ENCODE measurements around the gene GGCX. TPM values are rescaled to one million over a fixed set of nuclear protein-coding genes. Genes with fewer than 3 reads are reported as not detected.

GGCX gene
- total RNA-seq, 1 donor = 43.3 TPM

DNA sequence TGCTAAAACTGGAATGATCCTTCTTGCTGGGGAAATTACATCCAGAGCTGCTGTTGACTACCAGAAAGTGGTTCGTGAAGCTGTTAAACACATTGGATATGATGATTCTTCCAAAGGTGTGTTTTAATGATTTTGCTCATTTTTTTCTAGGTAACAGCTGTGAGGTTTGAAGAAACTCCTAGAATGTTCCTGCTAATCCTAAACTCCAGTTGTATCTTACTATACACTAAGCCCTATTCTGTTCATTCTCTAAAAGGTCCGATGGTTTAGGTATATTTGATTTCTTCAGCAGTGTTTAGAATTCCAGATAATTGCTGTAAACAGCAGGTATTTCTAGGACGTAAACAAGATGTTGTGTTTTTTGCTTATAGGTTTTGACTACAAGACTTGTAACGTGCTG, 20.0 kb downstream of the GGCX start:
- no peak for DNase-seq (ENCODE audit: low read depth)
- TF ChIP-seq CTCF (IDR thresholded peaks at IDR 0.05; ENCODE audit: insufficient read depth, low read length) = no peak
- peak overlapping the region; percentile 97 for H3K4me3 ChIP-seq (ENCODE audit: low read depth, low read length)

- DNase-seq (ENCODE audit: low read depth) = peak; percentile 50
- no peak for TF ChIP-seq CTCF (IDR thresholded peaks at IDR 0.05; ENCODE audit: insufficient read depth, low read length)
- peak overlapping the region; percentile 97 for H3K4me3 ChIP-seq (ENCODE audit: low read depth, low read length)
Measured at GRCh38 chr2:85540133-85540648, 21.1 kb downstream of the GGCX start.

DNA sequence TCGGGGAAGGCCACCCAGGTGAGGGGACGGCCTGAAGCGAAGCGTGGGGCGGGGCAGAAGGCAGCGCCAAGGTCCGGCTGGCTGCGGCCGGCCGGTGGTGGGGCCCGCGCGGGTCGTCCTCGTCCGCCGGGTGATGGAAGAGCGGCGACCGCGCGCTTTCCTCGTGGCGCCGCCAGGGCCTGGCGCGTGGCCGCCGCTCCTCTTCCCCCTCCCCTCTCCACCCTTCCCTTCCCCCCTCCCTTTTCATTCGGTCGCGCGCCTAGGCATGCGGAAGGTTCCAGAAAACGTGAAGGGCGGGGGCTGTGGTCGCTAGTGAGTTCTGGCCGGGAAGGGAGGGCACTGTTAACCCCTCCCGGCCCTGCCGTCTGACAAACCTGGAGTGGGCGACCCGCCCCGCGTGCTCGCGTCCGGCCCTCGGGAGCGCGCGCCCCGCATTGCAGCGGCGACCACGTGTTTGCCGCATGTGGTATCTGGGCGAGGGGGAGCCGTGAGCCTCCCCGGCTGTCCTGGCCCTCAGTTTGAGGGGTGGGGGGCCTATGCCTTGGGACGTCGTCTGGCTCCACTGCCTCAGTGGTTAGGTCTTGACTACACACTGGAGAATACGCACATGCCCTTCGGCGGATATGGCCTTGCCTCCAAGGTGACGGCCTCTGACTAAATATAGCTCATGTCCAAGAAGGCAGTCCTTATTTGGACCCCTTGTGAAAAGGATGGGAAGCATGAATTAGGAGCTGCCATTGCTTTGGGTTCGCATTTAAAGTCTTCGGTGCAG, 21.7 kb downstream of the GGCX start:
- peak overlapping the region; percentile 97 for H3K4me3 ChIP-seq (ENCODE audit: low read depth, low read length)
- peak; percentile 67 for DNase-seq (ENCODE audit: low read depth)
- TF ChIP-seq CTCF (IDR thresholded peaks at IDR 0.05; ENCODE audit: insufficient read depth, low read length) = no peak

GRCh38 chr2:85538507-85539360, 22.6 kb downstream of the GGCX start, which contains the start of gene MAT2A:
MAT2A (plus strand) TSS chr2:85539168; CDS start chr2:85539288, 120 bp downstream.
- peak within 1 kb of the TSS; percentile 97 for H3K4me3 ChIP-seq (ENCODE audit: low read depth, low read length)
- peak; percentile 76 for TF ChIP-seq CTCF (IDR thresholded peaks at IDR 0.05; ENCODE audit: insufficient read depth, low read length)
- DNase-seq (ENCODE audit: low read depth) = peak; percentile 92

DNA sequence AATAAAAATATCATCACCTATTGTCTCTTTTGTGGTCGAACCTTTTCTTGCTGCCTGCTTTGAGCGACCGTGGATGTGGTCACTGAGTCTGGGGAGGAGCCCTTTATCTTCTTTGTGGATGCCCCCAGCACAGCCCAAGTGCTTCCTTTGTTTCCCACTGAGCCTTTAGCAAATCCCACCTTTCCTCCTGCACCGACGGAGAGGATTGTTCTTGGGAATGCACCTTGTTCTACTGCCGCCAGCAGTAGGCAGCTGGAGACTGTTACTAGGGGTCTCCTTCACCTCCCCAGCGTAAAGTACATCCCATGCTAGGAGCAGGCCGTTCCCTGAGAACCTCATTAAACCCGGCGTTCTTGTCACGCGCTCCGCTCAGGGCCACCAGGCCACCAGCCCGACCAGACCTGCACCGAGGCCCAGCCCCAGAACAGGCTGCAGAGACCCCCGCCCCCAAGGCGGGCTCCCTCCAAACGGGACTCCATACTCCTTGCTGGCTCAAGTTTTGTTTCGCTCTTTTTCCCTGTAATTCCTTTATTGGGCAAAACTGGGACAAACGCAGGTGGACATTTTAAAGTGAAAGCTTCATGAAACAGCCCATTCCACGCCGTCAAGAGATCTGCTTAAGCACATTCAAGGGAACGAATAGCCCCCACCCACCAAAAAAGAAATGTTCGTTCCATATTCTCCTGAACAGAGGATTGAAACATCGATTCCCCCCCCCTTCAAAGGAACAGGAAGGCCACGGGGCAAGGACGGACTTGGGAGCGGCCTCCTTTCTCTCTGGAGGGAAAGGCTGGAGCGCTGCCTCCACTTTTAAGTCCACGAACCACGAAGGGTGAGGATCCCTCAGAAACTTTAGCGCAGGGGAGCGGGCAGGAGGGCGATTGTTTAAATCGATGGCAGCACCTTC, 23.4 kb downstream of the GGCX start:
- peak; percentile 58 for DNase-seq (ENCODE audit: low read depth)
- TF ChIP-seq CTCF (IDR thresholded peaks at IDR 0.05; ENCODE audit: insufficient read depth, low read length) = peak; percentile 11
- peak overlapping the region; percentile 97 for H3K4me3 ChIP-seq (ENCODE audit: low read depth, low read length)

DNA sequence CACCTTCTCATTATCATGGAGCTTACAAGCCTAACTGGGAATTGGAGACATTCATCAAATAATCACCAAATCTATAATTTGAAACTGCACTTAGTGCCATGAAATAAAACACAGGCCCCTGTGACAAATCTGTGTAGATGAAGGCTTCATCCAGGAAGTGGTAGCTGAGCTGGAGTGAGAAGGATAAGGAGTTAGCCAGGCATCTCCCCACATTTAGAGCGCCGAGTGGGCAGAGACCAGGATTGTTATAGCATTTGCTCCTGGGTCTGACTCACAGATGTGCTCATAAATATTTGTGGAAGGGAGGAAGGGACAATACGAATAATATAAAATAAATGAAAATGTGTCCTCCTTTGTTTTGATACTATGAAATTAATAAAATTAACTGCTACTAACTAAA, 24.8 kb downstream of the GGCX start:
- DNase-seq (ENCODE audit: low read depth) = peak; percentile 56
- no peak overlapping the region for H3K4me3 ChIP-seq (ENCODE audit: low read depth, low read length)
- no peak for TF ChIP-seq CTCF (IDR thresholded peaks at IDR 0.05; ENCODE audit: insufficient read depth, low read length)
